Gastroesophageal sphincter (tissue), 4 donors: ENCODE measurements around the gene CUX1. TPM values are rescaled to one million over a fixed set of nuclear protein-coding genes. Genes with fewer than 3 reads are reported as not detected.

ENCODE experiments used
- ATAC-seq: fragments of 150-250 bp; one replicate; pipeline ENCODE4 v1.9.1; 2016; ENCODE audit warnings: mild to moderate bottlenecking, moderate library complexity
- H3K27ac ChIP-seq, 4 donors: fragments of 200-600 bp; sonication (generic) in 3 of 4; 1 replicate in 3 of 4; 2 replicates in 1 of 4; pipeline ENCODE4 v1.5.1; 2016 to 2019
- H3K27me3 ChIP-seq: fragments of 200-600 bp; sonication (generic); one replicate; pipeline ENCODE4 v1.5.1; 2019
- H3K36me3 ChIP-seq, 2 donors: fragments of 200-600 bp; sonication (generic); one replicate each; pipeline ENCODE4 v1.5.1; 2019; ENCODE audit warnings: control low read depth in 1 of 2
- H3K4me1 ChIP-seq, 3 donors: fragments of 200-600 bp; sonication (generic); 1 replicate in 2 of 3; 2 replicates in 1 of 3; pipeline ENCODE4 v1.5.1; 2016 to 2019; ENCODE audit warnings: control low read depth in 2 of 3
- H3K4me3 ChIP-seq, 2 donors: fragments of 200-600 bp; sonication (generic); one replicate each; pipeline ENCODE4 v1.5.1; 2019; ENCODE audit warnings: mild to moderate bottlenecking in 1 of 2, moderate library complexity in 1 of 2
- H3K9me3 ChIP-seq, 3 donors: fragments of 200-600 bp; sonication (generic); one replicate each; pipeline ENCODE4 v1.5.1; 2017 to 2019; ENCODE audit warnings: control low read depth in 2 of 3
- CTCF ChIP-seq, 4 experiments: fragments of 200-600 bp in 2 of 4; fragments of 450-650 bp in 2 of 4; sonication (generic) in 1 of 4; IDR thresholded peaks; one replicate each; pipeline ENCODE4 v1.5.1; 2017 to 2019; ENCODE audit warnings: antibody characterized with exemption in 4 of 4, mild to moderate bottlenecking in 2 of 4, moderate library complexity in 2 of 4
- EP300 ChIP-seq: sonication (generic); formaldehyde crosslinking; IDR thresholded peaks from one replicate; pipeline ENCODE4 v1.6.1; 2017; ENCODE audit warnings: antibody characterized with exemption, mild to moderate bottlenecking
- POLR2A ChIP-seq, 2 donors: fragments of 450-650 bp; IDR thresholded peaks; one replicate each; pipeline ENCODE4 v1.6.1; 2017; ENCODE audit warnings: antibody characterized with exemption in 2 of 2, mild to moderate bottlenecking in 2 of 2, moderate library complexity in 1 of 2
- POLR2AphosphoS5 ChIP-seq: sonication (generic); formaldehyde crosslinking; IDR thresholded peaks from one replicate; pipeline ENCODE4 v1.6.1; 2017; ENCODE audit warnings: antibody characterized with exemption
- WGBS, 2 donors: methylation state at CpG; one replicate each; pipeline ENCODE4 v1.1.5; 2018; ENCODE audit warnings: low coverage in 1 of 2; 5-methylcytosine and 5-hydroxymethylcytosine counted together
- total RNA-seq, 4 donors: library from RNA; depleted of rRNA; stranded (reverse); fragments of >200 nt; gene quantifications; one replicate each; pipeline ENCODE4 v1.1.0, GENCODE V29; 2016

Gene CUX1
- total RNA-seq, 4 donors from 2014 or later = 84.4 to 134 (median 110) TPM

GRCh38 chr7:102152672-102153598 lies 335.5 kb downstream of the CUX1 start:
- 28 to 40% methylated on average over 8 to 17 of the region's 21 CpGs for WGBS, 2 donors
- H3K4me1 ChIP-seq = peaks cover 0 to 16% (median 4%) of the 10 kb centered on the region in 3 donors
- H3K4me3 ChIP-seq = no peak overlapping the region
- peaks cover 0 to 7% of the 10 kb centered on the region in 2 donors for H3K36me3 ChIP-seq
- H3K27ac ChIP-seq = peak overlapping the region; percentile 8 to 80 (median 71)
- no peaks in the 10 kb centered on the region for H3K27me3 ChIP-seq
- TF ChIP-seq POLR2AphosphoS5 = peak; percentile 41
- no peak for TF ChIP-seq CTCF (IDR thresholded peaks at IDR 0.05)
- peak; percentile 73 for ATAC-seq
- no peaks in the 10 kb centered on the region for H3K9me3 ChIP-seq

- no peaks in the 10 kb centered on the region for H3K9me3 ChIP-seq
- ATAC-seq = no peak
- no peak overlapping the region for H3K4me3 ChIP-seq
- peak overlapping the region in 3 of 4 donors; percentile 65 to 80 (median 77) for H3K27ac ChIP-seq
- H3K4me1 ChIP-seq = peaks cover 0 to 16% (median 4%) of the 10 kb centered on the region in 3 donors
- H3K36me3 ChIP-seq = peaks cover 0 to 12% of the 10 kb centered on the region in 2 donors
- TF ChIP-seq POLR2AphosphoS5 (no peak), EP300 (no peak), CTCF (IDR thresholded peaks at IDR 0.05) (no peak), POLR2A (IDR thresholded peaks at IDR 0.05) (no peak)
- WGBS, 2 donors = 91 to 100% methylated on average over 1 of the region's 7 CpGs
- no peaks in the 10 kb centered on the region for H3K27me3 ChIP-seq
These were observed 336.1 kb downstream of the CUX1 start for GRCh38 chr7:102153599-102153946.

- 91 to 93% methylated on average over 3 of the region's 3 CpGs for WGBS, 2 donors
- Histone ChIP-seq H3K4me3 (no peak overlapping the region), H3K4me1 (peaks cover 0 to 16% (median 4%) of the 10 kb centered on the region in 3 donors), H3K36me3 (peaks cover 0 to 21% of the 10 kb centered on the region in 2 donors), H3K9me3 (no peaks in the 10 kb centered on the region), H3K27me3 (no peaks in the 10 kb centered on the region), H3K27ac (no peak overlapping the region)
- no peak for ATAC-seq
- TF ChIP-seq CTCF (IDR thresholded peaks at IDR 0.05) (no peak), EP300 (no peak), POLR2A (IDR thresholded peaks at IDR 0.05) (no peak), POLR2AphosphoS5 (no peak)
These were observed 337.0 kb downstream of the CUX1 start for GRCh38 chr7:102154425-102154824.

GRCh38 chr7:102155821-102156441 lies 338.5 kb downstream of the CUX1 start:
- no peak for TF ChIP-seq EP300
- no peak for TF ChIP-seq POLR2AphosphoS5
- peaks cover 0 to 16% (median 4%) of the 10 kb centered on the region in 3 donors for H3K4me1 ChIP-seq
- H3K9me3 ChIP-seq = no peaks in the 10 kb centered on the region
- H3K36me3 ChIP-seq = peaks cover 0 to 32% of the 10 kb centered on the region in 2 donors
- no peak overlapping the region for H3K4me3 ChIP-seq
- no peaks in the 10 kb centered on the region for H3K27me3 ChIP-seq
- 55 to 75% methylated on average over 5 to 9 of the region's 10 CpGs for WGBS, 2 donors
- no peak for ATAC-seq
- no peak overlapping the region for H3K27ac ChIP-seq

GRCh38 chr7:102156867-102157266 lies 339.4 kb downstream of the CUX1 start:
- Histone ChIP-seq H3K4me3 (no peak overlapping the region), H3K9me3 (no peaks in the 10 kb centered on the region), H3K27me3 (no peaks in the 10 kb centered on the region), H3K36me3 (peaks cover 0 to 32% of the 10 kb centered on the region in 2 donors), H3K27ac (no peak overlapping the region), H3K4me1 (peaks cover 0 to 16% (median 4%) of the 10 kb centered on the region in 3 donors)
- 95 to 100% methylated on average over 2 to 8 of the region's 9 CpGs for WGBS, 2 donors
- ATAC-seq = no peak
- TF ChIP-seq EP300 = no peak
- no peak for TF ChIP-seq POLR2AphosphoS5
- no peak for TF ChIP-seq CTCF (IDR thresholded peaks at IDR 0.05)
- no peak for TF ChIP-seq POLR2A (IDR thresholded peaks at IDR 0.05)
